NCI-H1105 (cell line): ENCODE results near the gene RELB.
"Not testable (repeated sequence)": the region's sequence is repeated elsewhere in the genome, so short reads cannot be mapped to it uniquely, and the experiment has no call there.

ENCODE experiments used
- DNase-seq: peaks from one replicate; lab custom pipeline; 2025; lab: John Stamatoyannopoulos, UW

The RELB gene

DNA sequence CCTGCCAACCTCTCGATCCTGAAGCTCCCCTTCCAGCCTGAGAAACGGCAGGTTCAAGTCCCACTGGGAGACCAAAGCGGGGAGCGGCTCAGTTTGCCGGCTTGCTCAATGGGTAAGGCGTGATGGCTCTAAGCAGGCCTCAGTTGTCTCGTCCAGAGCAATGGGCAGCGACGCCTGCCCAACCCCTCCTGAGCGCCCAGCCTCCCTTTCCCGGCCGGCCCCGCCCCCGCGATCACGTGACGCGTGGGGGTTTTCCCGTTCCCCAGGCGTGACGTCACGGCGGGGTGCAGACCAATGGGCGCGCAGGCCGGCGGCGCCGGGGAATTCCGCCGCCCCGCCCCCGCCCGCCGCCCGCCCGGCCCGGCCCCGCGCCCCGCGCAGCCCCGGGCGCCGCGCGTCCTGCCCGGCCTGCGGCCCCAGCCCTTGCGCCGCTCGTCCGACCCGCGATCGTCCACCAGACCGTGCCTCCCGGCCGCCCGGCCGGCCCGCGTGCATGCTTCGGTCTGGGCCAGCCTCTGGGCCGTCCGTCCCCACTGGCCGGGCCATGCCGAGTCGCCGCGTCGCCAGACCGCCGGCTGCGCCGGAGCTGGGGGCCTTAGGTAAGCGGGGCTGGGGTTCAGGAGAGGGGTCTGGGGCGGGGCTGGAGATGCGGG, at the start of gene RELB:
Gene RELB (plus strand): TSS at position 378 of the 653 bp plus-strand sequence. CDS start 116 bp downstream, at position 494.
- peak; percentile 81 for DNase-seq

DNA sequence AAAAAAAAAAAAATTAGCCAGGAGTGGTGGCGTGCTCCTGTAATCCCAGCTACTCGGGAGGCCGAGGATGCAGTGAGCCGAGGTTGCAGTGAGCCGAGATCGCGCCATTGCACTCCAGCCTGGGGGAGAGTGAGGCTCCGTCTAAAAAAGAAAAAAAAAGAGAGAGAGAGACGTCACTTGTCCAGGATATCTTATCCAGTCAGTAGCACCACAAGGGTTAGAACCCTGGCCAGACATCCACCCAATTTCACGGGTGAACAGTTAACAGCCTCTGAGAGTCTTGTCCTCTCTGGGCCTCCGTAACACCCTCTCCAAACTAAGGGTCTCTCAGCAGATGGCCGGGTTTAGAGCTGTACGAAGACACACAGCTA, 47.0 kb upstream of the RELB start:
- DNase-seq, result no peak

DNA sequence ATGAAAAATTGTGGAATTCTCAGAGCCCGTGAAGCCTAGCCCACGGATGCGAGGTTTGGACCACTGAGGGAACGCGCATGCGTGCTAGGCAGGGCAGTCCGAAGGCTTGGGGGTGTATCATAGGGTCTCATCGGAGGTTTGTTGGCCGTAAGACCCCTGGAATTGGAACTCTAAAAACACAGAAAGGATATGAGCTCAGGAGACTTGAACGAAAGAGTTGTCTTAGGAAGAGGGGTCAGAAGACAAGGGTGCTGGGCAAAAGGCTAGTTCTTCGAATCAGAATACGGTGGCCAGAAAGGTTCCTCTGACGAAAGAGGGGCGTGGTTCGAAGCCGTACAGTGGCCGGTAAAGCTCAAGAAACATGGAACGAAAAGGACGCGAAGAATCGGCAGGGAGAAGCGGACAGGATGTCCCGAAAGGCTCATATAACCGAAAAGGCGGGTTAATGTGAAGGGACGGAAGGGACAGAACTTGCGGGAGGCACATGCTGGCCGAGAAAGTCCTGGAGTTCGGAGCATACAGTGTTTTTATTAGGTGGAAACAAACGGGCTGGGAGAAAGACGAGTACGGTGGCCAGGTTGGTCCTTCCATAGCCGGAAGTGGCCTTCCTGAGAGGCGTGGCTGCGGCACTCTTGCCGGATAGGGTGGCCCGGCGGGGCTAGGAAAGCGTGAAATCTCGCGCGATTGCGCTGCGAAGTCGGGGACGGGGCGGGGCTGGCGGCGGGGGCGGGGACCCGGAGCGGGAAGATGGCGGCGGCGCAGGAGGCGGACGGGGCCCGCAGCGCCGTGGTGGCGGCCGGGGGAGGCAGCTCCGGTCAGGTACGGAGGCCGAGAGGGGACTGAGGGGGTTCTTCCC, 46.4 kb upstream of the RELB start, which contains the start of gene CLPTM1:
Gene CLPTM1 (plus strand): TSS at position 732 of the 856 bp plus-strand sequence. CDS start 16 bp downstream, at position 748.
- peak; percentile 96 for DNase-seq

DNA sequence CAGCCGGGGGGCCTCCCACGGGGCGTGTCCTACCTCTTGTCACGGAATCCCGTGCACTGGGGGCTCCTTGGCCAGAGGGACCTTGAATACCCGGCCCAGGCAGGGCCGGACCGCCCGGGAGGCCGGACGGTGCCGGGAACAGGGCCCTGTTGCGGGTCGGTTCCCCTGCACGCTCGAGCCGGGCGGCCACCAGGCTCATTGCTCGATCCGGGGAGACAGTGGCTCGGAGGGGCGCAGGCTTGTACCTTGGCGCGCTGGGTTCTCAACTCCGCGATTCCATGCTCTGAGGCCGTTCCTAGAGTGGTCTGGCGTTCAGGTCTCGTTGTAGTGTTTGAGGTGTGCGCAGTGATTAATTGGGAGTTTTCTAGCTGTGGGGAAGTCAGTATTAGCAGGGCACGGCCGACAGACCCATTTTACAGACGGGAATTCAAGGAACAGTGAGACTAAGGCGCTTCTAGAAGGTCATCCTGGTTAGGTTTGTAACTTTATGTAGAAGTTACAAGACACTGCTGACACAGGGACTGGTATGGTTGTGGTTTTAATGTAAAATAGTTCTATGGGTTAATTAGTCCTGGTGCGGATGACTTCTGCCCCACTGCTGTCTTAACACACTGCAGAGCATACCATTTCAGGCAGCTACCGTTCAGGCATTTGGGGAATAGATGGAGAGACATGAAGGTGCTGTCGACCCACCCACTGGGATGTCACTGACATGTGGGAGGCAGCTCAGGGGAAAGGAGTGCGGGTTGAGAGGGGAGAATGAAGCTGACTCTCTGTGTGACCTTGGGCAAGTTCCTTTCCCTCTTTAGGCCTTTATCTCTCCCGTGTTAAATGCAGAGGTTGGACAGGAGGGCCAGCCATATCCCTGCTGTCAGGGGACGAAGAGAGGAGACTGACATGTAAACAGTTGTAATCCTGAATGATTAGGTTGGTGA, 45.5 kb upstream of the RELB start:
- DNase-seq, result no peak

DNA sequence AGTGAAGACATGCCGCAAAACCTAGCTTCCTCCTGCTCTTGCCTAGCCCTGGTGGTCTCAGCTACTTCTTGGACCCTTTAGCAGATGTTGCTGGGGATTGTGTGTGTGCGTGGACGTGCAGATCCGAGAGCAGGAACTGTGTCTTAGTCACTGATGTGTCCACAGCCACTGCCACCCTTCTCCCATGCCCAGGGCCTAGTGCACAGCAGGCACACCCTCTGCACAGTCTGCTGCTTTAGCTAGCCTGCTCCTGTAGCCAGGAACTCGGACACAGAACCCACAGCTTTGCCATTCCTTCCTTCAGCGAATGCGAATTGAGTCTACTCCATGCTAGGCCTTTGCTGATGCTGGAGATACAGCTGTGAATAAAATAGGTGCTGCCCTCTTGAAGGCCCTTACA, 43.7 kb upstream of the RELB start:
- DNase-seq, result no peak

- DNase-seq, result no peak
Observed at GRCh38 chr19:44958090-44958489, 43.2 kb upstream of the RELB start.

GRCh38 chr19:44959691-44960090, 41.6 kb upstream of the RELB start:
- DNase-seq, result no peak

DNA sequence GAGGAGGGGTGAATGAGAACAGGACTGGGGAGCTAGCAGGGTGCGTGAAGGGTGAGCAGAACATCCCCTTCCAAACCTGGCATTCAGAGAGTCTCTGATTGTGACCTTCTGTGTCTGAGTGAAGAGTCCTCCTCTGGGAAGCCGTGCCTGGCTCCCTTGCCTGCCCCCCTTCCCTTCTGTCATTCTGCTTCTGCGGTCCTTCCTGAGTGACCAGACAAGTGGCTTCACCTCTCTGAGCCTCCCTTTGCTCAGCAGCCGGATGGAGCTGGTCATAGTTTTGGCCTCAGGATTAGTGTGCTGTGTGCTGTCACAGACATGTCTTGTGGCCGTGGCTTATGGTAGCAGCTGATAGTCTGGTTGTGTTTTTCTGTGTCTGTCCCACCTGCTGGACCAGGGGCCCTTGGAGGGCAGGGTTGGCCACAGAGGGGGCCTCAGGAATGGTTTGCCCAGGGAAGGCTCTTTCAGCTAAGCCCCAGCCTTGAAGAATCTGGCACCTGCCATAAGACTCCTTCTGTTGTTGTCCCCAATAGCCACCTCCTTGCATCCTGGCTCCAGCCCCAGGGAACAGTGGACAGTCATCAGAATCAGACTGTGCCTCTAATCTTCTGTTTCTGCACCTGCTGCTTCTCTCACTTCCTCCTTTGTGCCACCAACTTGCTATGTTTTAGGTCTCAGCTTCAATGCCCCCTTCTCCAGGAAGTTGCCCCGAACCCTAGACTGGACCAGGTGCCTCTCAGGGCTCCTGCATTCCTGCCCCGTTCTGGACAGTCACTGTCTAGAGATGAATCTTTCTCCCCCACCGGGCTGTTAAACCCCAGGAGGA, 40.1 kb upstream of the RELB start:
- no peak for DNase-seq

- DNase-seq, result no peak
Observed at GRCh38 chr19:44961821-44962220, 39.4 kb upstream of the RELB start.

- DNase-seq, result no peak
Observed at GRCh38 chr19:44968118-44968517, 33.1 kb upstream of the RELB start.

DNA sequence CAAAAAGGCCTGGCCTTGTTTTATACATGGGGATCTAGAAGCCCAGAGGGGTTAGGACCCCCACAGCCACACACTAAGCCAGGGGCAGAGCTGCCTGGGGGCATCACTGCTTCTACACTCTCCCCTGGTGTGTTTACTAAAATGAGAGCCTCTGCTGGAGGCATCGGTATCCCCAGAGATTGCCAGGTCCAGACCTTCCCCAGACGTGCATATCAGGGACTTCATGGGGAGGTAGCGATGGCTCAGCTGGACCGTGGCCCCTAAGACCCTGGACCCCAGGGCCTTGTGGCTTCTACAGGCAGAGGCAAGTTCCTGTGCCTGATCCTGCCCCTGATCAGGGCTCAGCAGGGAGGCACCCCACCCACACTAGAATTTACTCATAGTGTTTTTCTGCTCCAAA, 32.6 kb upstream of the RELB start:
- DNase-seq, result no peak

- DNase-seq, result no peak
Observed at GRCh38 chr19:44969437-44969836, 31.8 kb upstream of the RELB start.

DNA sequence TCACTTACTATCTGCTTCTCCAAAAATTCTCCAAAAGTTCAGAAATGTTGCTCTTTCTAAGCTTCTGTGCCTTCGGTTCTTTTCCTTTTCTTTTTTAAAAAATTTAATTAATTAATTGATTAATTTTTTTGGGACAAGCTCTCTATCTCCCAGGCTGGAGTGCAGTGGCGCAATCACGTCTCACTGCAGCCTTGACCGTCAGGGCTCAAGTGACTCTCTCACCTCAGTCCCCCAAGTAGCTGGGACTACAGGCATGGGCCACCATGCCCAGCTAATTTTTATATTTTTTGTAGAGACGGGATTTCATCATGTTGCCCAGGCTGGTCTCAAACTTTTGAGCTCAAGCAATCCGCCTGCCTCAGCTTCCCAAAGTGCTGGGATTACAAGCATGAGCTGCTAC, 29.8 kb upstream of the RELB start:
- DNase-seq, result not testable (repeated sequence)

- no peak for DNase-seq
Observed at GRCh38 chr19:44972802-44973201, 28.5 kb upstream of the RELB start.

- no peak for DNase-seq
Observed at GRCh38 chr19:44973982-44974735, 27.1 kb upstream of the RELB start.

GRCh38 chr19:44974857-44975256, 26.4 kb upstream of the RELB start:
- no peak for DNase-seq

DNA sequence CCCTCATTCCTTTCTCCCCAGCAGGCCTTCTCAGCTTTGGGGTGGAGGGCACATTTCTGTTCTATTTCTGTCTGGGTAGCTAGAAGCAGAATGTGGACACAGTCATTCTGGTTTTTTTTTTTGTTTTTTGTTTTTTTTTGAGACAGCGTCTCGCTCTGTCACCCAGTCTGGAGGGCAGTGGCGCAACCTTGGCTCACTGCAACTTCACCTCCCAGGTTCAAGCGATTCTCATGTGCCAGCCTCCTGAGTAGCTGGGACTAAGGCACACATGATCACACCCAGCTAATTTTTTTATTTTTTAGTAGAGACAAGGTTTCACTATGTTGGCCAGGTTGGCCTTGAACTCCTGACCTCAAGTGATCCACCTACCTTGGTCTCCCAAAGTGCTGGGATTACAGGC, 25.8 kb upstream of the RELB start:
- DNase-seq, result no peak

DNA sequence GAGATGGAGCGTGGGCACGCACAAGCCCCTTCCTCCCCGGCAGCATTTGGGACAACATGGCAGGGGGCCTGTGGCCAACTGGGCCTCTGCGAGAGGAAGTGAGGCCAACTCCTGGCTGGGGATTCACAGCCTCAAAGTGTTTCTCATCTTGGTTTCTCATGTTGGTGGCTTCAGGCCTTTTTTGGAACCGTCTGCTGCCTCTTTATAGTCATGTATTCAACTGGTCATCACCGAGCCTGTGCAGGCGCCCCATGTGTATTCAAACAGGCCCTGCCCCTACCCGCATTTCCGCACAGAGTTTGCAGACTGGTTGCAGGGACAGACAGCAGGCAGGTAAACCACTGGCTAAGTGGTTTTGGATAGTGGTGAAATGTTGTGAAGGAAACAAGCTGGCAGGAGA, 17.3 kb upstream of the RELB start:
- no peak for DNase-seq

DNA sequence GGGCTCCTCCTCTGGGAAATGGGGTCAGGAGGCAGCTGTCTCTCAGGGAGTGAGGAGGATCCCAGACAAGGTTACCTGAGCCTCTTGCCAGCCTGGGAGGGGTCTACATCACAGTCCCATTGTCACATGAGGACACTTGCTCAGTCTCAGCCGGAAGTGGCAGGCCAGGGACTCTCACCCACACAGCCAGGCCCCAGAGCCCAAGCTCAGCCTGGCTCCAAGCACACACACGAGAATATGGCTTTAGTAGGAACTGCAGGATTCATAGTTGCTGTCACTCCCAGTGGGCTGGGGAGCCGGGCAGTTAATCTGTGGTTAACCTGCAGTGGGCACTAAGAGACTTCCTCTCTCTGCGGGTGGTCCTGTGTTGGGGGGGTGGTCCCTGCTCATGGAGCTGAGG, 15.8 kb upstream of the RELB start:
- no peak for DNase-seq

DNA sequence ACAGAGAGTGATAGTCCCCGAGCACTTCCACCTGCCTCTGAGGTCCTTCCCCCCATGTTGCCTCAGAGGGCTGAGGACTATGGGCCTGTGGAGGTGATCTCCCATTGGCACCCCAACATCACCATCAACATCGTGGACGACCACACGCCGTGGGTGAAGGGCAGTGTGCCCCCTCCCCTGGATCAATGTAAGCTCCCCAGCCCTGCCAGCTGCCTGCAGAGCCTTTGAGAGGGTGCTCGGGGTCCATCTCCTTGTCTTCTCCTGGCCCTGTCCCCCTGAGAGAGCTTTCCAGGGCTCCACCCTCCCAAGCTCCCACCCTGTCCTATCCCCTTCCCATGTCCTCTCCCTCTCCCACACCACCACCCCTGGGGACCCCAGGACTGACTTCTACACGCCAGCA, 14.9 kb upstream of the RELB start:
- DNase-seq, result no peak
